H1 (cell line): Measurements from ENCODE around the gene RXRA. TPM values are rescaled to one million over a fixed set of nuclear protein-coding genes. Genes with fewer than 3 reads are reported as not detected.
A peak's percentile ranks its signal among the peaks of the same experiment; 100 is the strongest.

Source experiments
- CTCF ChIA-PET: fragments of 300-600 bp; sonication (Branson Sonifier 250); formaldehyde crosslinking; loops from one replicate; lab custom pipeline; 2021; ENCODE audit not compliant: partially characterized antibody; lab: Charles Lee
- POLR2A ChIA-PET: fragments of 300-600 bp; sonication (Branson Sonifier 250); formaldehyde crosslinking; loops from one replicate; lab custom pipeline; 2021; ENCODE audit warnings: inconsistent platforms; ENCODE audit not compliant: partially characterized antibody; lab: Charles Lee
- DNase-seq, 2 experiments: peaks; one replicate each; pipeline versions ENCODE4 v3.0.0 to v3.0.0-alpha.2; 2010 to 2022; ENCODE audit warnings: low spot score in 2 of 2, low read depth in 1 of 2, mixed read lengths in 1 of 2
- FAIRE-seq: peaks from 2 replicates; lab custom pipeline; 2011; peaks lifted over from hg19 to GRCh38; lab: Jason Lieb, UNC
- H2AFZ ChIP-seq: 2 replicates; pipeline ENCODE4 v1.8.1; 2012; ENCODE audit warnings: low read length, inconsistent platforms
- H2AK5ac ChIP-seq: 2 replicates; pipeline ENCODE4 v1.6.1; 2013; ENCODE audit warnings: low read depth, low read length
- H2BK120ac ChIP-seq: replicated peaks from 2 replicates; pipeline ENCODE3; 2013; ENCODE audit warnings: low read depth, low read length, inconsistent platforms
- H2BK12ac ChIP-seq: 2 replicates; pipeline ENCODE4 v1.6.1; 2013; ENCODE audit warnings: low read depth, low read length
- H2BK15ac ChIP-seq: 2 replicates; pipeline ENCODE4 v1.6.1; 2013; ENCODE audit warnings: low read length
- H2BK20ac ChIP-seq: 2 replicates; pipeline ENCODE4 v1.6.1; 2013; ENCODE audit warnings: low read length
- H2BK5ac ChIP-seq: 2 replicates; pipeline ENCODE4 v1.6.1; 2013; ENCODE audit warnings: low read depth, low read length
- H3K14ac ChIP-seq: 2 replicates; pipeline ENCODE4 v1.6.1; 2013; ENCODE audit warnings: inconsistent platforms; ENCODE audit not compliant: insufficient read length
- H3K18ac ChIP-seq: 2 replicates; pipeline ENCODE4 v1.6.1; 2013; ENCODE audit warnings: low read length; ENCODE audit errors: extremely low read depth
- H3K23ac ChIP-seq: 2 replicates; pipeline ENCODE4 v1.6.1; 2013; ENCODE audit warnings: inconsistent platforms; ENCODE audit not compliant: insufficient read length
- H3K23me2 ChIP-seq: 2 replicates; pipeline ENCODE4 v1.6.1; 2013; ENCODE audit warnings: low read depth, low read length
- H3K27ac ChIP-seq: 2 replicates; pipeline ENCODE4 v1.6.1; 2011; ENCODE audit warnings: low read depth, low read length, inconsistent platforms
- H3K27me3 ChIP-seq, 4 experiments: replicated peaks in 1 of 4; 1 replicate in 1 of 4; 2 replicates in 3 of 4; pipeline versions ENCODE4 v1.6.1 to v1.8.1; 2011 to 2013; ENCODE audit warnings: low read length in 3 of 4, mild to moderate bottlenecking in 3 of 4, inconsistent platforms in 2 of 4, mixed read lengths in 2 of 4, moderate library complexity in 1 of 4; ENCODE audit not compliant: control insufficient read depth in 3 of 4, insufficient read depth in 3 of 4; ENCODE audit errors: extremely low read depth in 1 of 4
- H3K36me3 ChIP-seq, 4 experiments: 2 replicates each; pipeline versions ENCODE4 v1.6.1 to v1.8.1; 2011 to 2013; ENCODE audit warnings: mild to moderate bottlenecking in 4 of 4, low read length in 3 of 4, moderate library complexity in 2 of 4, control low read depth in 1 of 4, inconsistent platforms in 1 of 4; ENCODE audit not compliant: insufficient read depth in 4 of 4, control insufficient read depth in 2 of 4
- H3K4ac ChIP-seq: replicated peaks from 2 replicates; pipeline ENCODE3; 2013; ENCODE audit warnings: low read length, low read depth, mixed read lengths, inconsistent platforms; ENCODE audit not compliant: insufficient read length
- H3K4me1 ChIP-seq, 4 experiments: replicated peaks in 1 of 4; 1 replicate in 1 of 4; 2 replicates in 3 of 4; pipeline versions ENCODE4 v1.6.1 to v1.8.1; 2011 to 2013; ENCODE audit warnings: low read length in 3 of 4, inconsistent platforms in 2 of 4, mixed read lengths in 1 of 4; ENCODE audit not compliant: insufficient read depth in 4 of 4, control insufficient read depth in 3 of 4
- H3K4me2 ChIP-seq, 2 experiments: 2 replicates each; pipeline versions ENCODE4 v1.6.1 to v1.8.1; 2011 to 2013; ENCODE audit warnings: low read depth in 2 of 2, low read length in 2 of 2, control low read depth in 1 of 2, inconsistent platforms in 1 of 2, mild to moderate bottlenecking in 1 of 2; ENCODE audit not compliant: insufficient read depth in 1 of 2
- H3K4me3 ChIP-seq, 4 experiments: fragments of 200-600, 300-600 bp in 1 of 4; sonication (generic), shearing (Covaris generic), sonication (Bioruptor Twin) in 1 of 4; 2 replicates each; pipeline versions ENCODE4 v1.5.1 to v1.8.1; 2011 to 2016; ENCODE audit warnings: low read length in 4 of 4, low read depth in 3 of 4, control low read depth in 2 of 4, inconsistent platforms in 2 of 4, mild to moderate bottlenecking in 2 of 4, mixed read lengths in 1 of 4, moderate library complexity in 1 of 4; ENCODE audit not compliant: insufficient read depth in 2 of 4; ENCODE audit errors: extremely low read depth in 1 of 4
- H3K56ac ChIP-seq: replicated peaks from 2 replicates; pipeline ENCODE3; 2013; ENCODE audit warnings: low read depth, mild to moderate bottlenecking, mixed read lengths, low read length, inconsistent platforms; ENCODE audit not compliant: insufficient read length
- H3K79me1 ChIP-seq: 2 replicates; pipeline ENCODE4 v1.6.1; 2013; ENCODE audit warnings: low read depth, low read length, control low read depth
- H3K79me2 ChIP-seq, 2 experiments: 2 replicates each; pipeline versions ENCODE4 v1.6.1 to v1.8.1; 2012 to 2013; ENCODE audit warnings: low read length in 2 of 2, mild to moderate bottlenecking in 2 of 2, inconsistent platforms in 1 of 2; ENCODE audit not compliant: insufficient read depth in 2 of 2, control insufficient read depth in 1 of 2
- H3K9ac ChIP-seq, 4 experiments: replicated peaks in 1 of 4; 1 replicate in 1 of 4; 2 replicates in 3 of 4; pipeline versions ENCODE4 v1.6.1 to v1.8.1; 2011 to 2013; ENCODE audit warnings: low read depth in 3 of 4, low read length in 3 of 4, control low read depth in 2 of 4, mild to moderate bottlenecking in 2 of 4, moderate library complexity in 2 of 4, inconsistent platforms in 1 of 4; ENCODE audit errors: extremely low read depth in 1 of 4
- H3K9me3 ChIP-seq, 2 experiments: 2 replicates each; pipeline versions ENCODE4 v1.6.1 to v1.8.1; 2012 to 2013; ENCODE audit warnings: mild to moderate bottlenecking in 2 of 2, moderate library complexity in 2 of 2, control low read depth in 1 of 2, inconsistent platforms in 1 of 2, low read depth in 1 of 2, low read length in 1 of 2, mixed read lengths in 1 of 2; ENCODE audit not compliant: insufficient read depth in 2 of 2
- H4K20me1 ChIP-seq, 2 experiments: replicated peaks in 1 of 2; 2 replicates each; pipeline versions ENCODE3 to v1.8.1; 2011 to 2013; ENCODE audit warnings: inconsistent platforms in 2 of 2, low read length in 2 of 2, mild to moderate bottlenecking in 1 of 2; ENCODE audit not compliant: insufficient read depth in 2 of 2, control insufficient read depth in 1 of 2
- H4K5ac ChIP-seq: 2 replicates; pipeline ENCODE4 v1.6.1; 2013; ENCODE audit warnings: low read length, low read depth, mixed read lengths, inconsistent platforms; ENCODE audit not compliant: insufficient read length
- H4K8ac ChIP-seq: 2 replicates; pipeline ENCODE4 v1.8.0; 2013; ENCODE audit warnings: mild to moderate bottlenecking, moderate library complexity, low read length, inconsistent platforms; ENCODE audit not compliant: insufficient read depth; ENCODE audit errors: extremely low read depth
- H4K91ac ChIP-seq: replicated peaks from 2 replicates; pipeline ENCODE3; 2013; ENCODE audit warnings: low read length, mixed read lengths, inconsistent platforms; ENCODE audit not compliant: insufficient read length
- CHD2 ChIP-seq: IDR thresholded peaks from 2 replicates; pipeline ENCODE4 v1.6.1; 2012; ENCODE audit warnings: low read length, improper control_type of control experiment
- E2F6 ChIP-seq: IDR thresholded peaks from 2 replicates; pipeline ENCODE4 v1.6.1; 2012; ENCODE audit warnings: inconsistent platforms
- GTF2F1 ChIP-seq: IDR thresholded peaks from 2 replicates; pipeline ENCODE4 v1.6.1; 2012; ENCODE audit warnings: low read depth, low read length, improper control_type of control experiment, borderline replicate concordance
- HDAC6 ChIP-seq: IDR thresholded peaks from one replicate; pipeline ENCODE4 v1.7.1; 2012; ENCODE audit warnings: low read depth, mild to moderate bottlenecking, inconsistent platforms, low read length, moderate library complexity
- KDM1A ChIP-seq: fragments of 200-600, 300-600 bp; sonication (generic); IDR thresholded peaks from 2 replicates; pipeline ENCODE4 v1.7.1; 2016; ENCODE audit warnings: mild to moderate bottlenecking, low read length, borderline replicate concordance
- NRF1 ChIP-seq: IDR thresholded peaks from 2 replicates; pipeline ENCODE4 v1.6.1; 2011; ENCODE audit warnings: mild to moderate bottlenecking, low read depth, low read length, improper control_type of control experiment
- POLR2AphosphoS5 ChIP-seq: IDR thresholded peaks from 2 replicates; pipeline ENCODE4 v1.6.1; 2011; ENCODE audit warnings: low read depth, low read length
- RXRA ChIP-seq: IDR thresholded peaks from 2 replicates; pipeline ENCODE4 v1.6.1; 2011; ENCODE audit warnings: low read depth, mild to moderate bottlenecking, low read length, moderate library complexity; ENCODE audit not compliant: insufficient read depth
- SIX5 ChIP-seq: IDR thresholded peaks from 2 replicates; pipeline ENCODE4 v1.6.1; 2011; ENCODE audit warnings: mild to moderate bottlenecking, low read depth, low read length
- SUZ12 ChIP-seq: fragments of 200-600 bp; sonication (generic); IDR thresholded peaks from 2 replicates; pipeline ENCODE4 v1.6.1; 2012; ENCODE audit warnings: mild to moderate bottlenecking, inconsistent platforms, low read length, moderate library complexity, mixed read lengths
- TBP ChIP-seq: IDR thresholded peaks from 2 replicates; pipeline ENCODE4 v1.6.1; 2011; ENCODE audit warnings: low read depth, low read length, improper control_type of control experiment
- TCF12 ChIP-seq: IDR thresholded peaks from 2 replicates; pipeline ENCODE4 v1.6.1; 2011; ENCODE audit warnings: low read depth, mild to moderate bottlenecking, low read length
- WGBS, 2 experiments: shearing (Covaris generic) in 1 of 2; methylation state at CpG; one replicate each; pipeline versions ENCODE4 v1.1.6 to v1.1.7; 2013 to 2015; ENCODE audit warnings: low lambda C conversion rate in 2 of 2, mixed read lengths in 2 of 2, inconsistent platforms in 1 of 2, low coverage in 1 of 2, missing lambda C conversion rate in 1 of 2; ENCODE audit not compliant: insufficient replicate concordance in 2 of 2, insufficient coverage in 1 of 2, insufficient read length in 1 of 2; ENCODE audit errors: extremely low coverage in 1 of 2, missing lambda C conversion rate in 1 of 2; 5-methylcytosine and 5-hydroxymethylcytosine counted together
- polyA plus RNA-seq, 7 experiments: library from polyadenylated mRNA; depleted of rRNA in 3 of 7; stranded (reverse) in 5 of 7; unstranded in 2 of 7; fragments of >200 nt in 5 of 7; fragments of 200-250 nt in 2 of 7; gene quantifications; 1 replicate in 5 of 7; 2 replicates in 1 of 7; 4 replicates in 1 of 7; pipeline versions ENCODE4 v1.2.1 to v1.2.3, GENCODE V29; 2011 to 2013; ENCODE audit warnings: missing spikeins in 2 of 7, mixed read lengths in 2 of 7
- total RNA-seq: library from RNA; stranded (reverse); fragmentation: NEBNext Ultra II Directional; extraction: Animal tissue kit (Norgen Biotek cat#: 25700); gene quantifications from 2 replicates; pipeline ENCODE4 v1.2.1, GENCODE V29; 2021
- TF ChIP-seq, protein P1 (sequence below): IDR thresholded peaks from 2 replicates; pipeline ENCODE4 v1.6.1; 2011; ENCODE audit warnings: low read length, improper control_type of control experiment

Gene RXRA
- total and polyA plus RNA-seq, 2 of the 8 experiments (the other 6 are each of a cell fraction or from before 2014, with no cell fraction given) = 9.8 to 29.4 TPM

GRCh38 chr9:134383148-134383547, 56.9 kb downstream of the RXRA start:
- H3K18ac ChIP-seq = no peak overlapping the region
- FAIRE-seq = no peak
- H3K4ac ChIP-seq = no peak overlapping the region
- H2BK120ac ChIP-seq = no peak overlapping the region
- no peak overlapping the region for H2BK15ac ChIP-seq
- H3K14ac ChIP-seq = no peak overlapping the region
- H4K8ac ChIP-seq = no peak overlapping the region
- H3K23me2 ChIP-seq = no peaks in the 10 kb centered on the region; the same call in 1 of the 2 replicates
- H3K36me3 ChIP-seq = no peaks in the 10 kb centered on the region
- H3K27ac ChIP-seq = 0 out of 2 replicates have a peak overlapping the region, but pooled peaks have one; percentile 25
- H3K79me2 ChIP-seq = peaks cover 0 to 31% of the 10 kb centered on the region in 2 experiments; a peak in 1 of 4 replicates
- WGBS, 2 experiments = 91% methylated on average over 6 of the region's 6 CpGs; no CpG with 5 or more reads in 1 of the 2 experiments
- H3K56ac ChIP-seq = no peak overlapping the region
- POLR2A ChIA-PET = interaction anchor here (1.0 kb wide), 1 partner anchor 17 kb away, joined by 4 read pairs; no protein-coding TSS in a partner anchor
- no peak overlapping the region for H2BK12ac ChIP-seq
- H2BK5ac ChIP-seq = no peak overlapping the region
- H3K27me3 ChIP-seq = no peaks in the 10 kb centered on the region
- no peak overlapping the region for H2AK5ac ChIP-seq
- no peak overlapping the region for H4K91ac ChIP-seq
- peaks cover 0 to 10% (median 4%) of the 10 kb centered on the region in 4 experiments; a peak in 5 of 7 replicates for H3K4me1 ChIP-seq
- CTCF ChIA-PET = interaction anchor here (0.7 to 3.0 kb wide), 9 partner anchors 13 to 315 kb away, joined by 3 to 9 read pairs (median 3); no protein-coding TSS in a partner anchor
- no peak overlapping the region for H3K9ac ChIP-seq
- H3K4me2 ChIP-seq = no peak overlapping the region
- no peak overlapping the region for H3K23ac ChIP-seq
- H3K9me3 ChIP-seq = no peaks in the 10 kb centered on the region
- no peak overlapping the region for H2AFZ ChIP-seq
- no peak for DNase-seq
- H4K5ac ChIP-seq = no peak overlapping the region
- peaks cover 11 to 28% of the 10 kb centered on the region in 2 experiments for H4K20me1 ChIP-seq
- peaks cover 24% of the 10 kb centered on the region for H3K79me1 ChIP-seq
- no peak overlapping the region for H2BK20ac ChIP-seq
- no peak overlapping the region for H3K4me3 ChIP-seq
- TF ChIP-seq HDAC6 = no peak
- TF ChIP-seq NRF1 = no peak
- no peak for TF ChIP-seq GTF2F1
- no peak for TF ChIP-seq SIX5
- TF ChIP-seq POLR2AphosphoS5 = no peak
- TF ChIP-seq RXRA = no peak
- TF ChIP-seq KDM1A = no peak
- TF ChIP-seq SUZ12 = no peak
- no peak for TF ChIP-seq CHD2
- TF ChIP-seq TBP = no peak
- no peak for TF ChIP-seq TCF12
- TF ChIP-seq, protein P1, sequence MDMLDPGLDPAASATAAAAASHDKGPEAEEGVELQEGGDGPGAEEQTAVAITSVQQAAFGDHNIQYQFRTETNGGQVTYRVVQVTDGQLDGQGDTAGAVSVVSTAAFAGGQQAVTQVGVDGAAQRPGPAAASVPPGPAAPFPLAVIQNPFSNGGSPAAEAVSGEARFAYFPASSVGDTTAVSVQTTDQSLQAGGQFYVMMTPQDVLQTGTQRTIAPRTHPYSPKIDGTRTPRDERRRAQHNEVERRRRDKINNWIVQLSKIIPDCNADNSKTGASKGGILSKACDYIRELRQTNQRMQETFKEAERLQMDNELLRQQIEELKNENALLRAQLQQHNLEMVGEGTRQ = no peak
- TF ChIP-seq E2F6 = no peak
